HCT116 (cell line): Measurements from ENCODE around the gene NRROS.

Experiments used
- CTCF ChIP-seq, 3 experiments: fragments of 200-600 bp in 1 of 3; sonication (generic) in 1 of 3; IDR thresholded peaks in 2 of 3; conservative IDR thresholded peaks in 1 of 3; 2 replicates each; pipeline ENCODE4 v1.5.1; 2012 to 2017; ENCODE audit warnings: low read depth in 2 of 3, low read length in 2 of 3, antibody characterized with exemption in 1 of 3, borderline replicate concordance in 1 of 3, control low read depth in 1 of 3, mild to moderate bottlenecking in 1 of 3, mixed read lengths in 1 of 3, mixed run types in 1 of 3, moderate library complexity in 1 of 3; ENCODE audit not compliant: insufficient read depth in 1 of 3
- EZH2 ChIP-seq: fragments of 200-600 bp; sonication (generic); IDR thresholded peaks from 2 replicates; pipeline ENCODE4 v1.6.1; 2017; ENCODE audit warnings: antibody characterized with exemption, mixed run types
- EZH2phosphoT487 ChIP-seq: fragments of 200-600 bp; IDR thresholded peaks from 2 replicates; pipeline ENCODE4 v1.6.1; 2018; ENCODE audit warnings: antibody characterized with exemption, borderline replicate concordance
- MAX ChIP-seq: IDR thresholded peaks from 2 replicates; pipeline ENCODE4 v1.6.1; 2012
- POLR2A ChIP-seq: IDR thresholded peaks from 2 replicates; pipeline ENCODE4 v1.7.0; 2011; ENCODE audit warnings: borderline replicate concordance; ENCODE audit not compliant: insufficient read depth, insufficient read length; ENCODE audit errors: extremely low read depth
- POLR2AphosphoS5 ChIP-seq: IDR thresholded peaks from 2 replicates; pipeline ENCODE4 v1.6.1; 2011; ENCODE audit warnings: mild to moderate bottlenecking, low read depth, low read length, moderate library complexity
- RAD21 ChIP-seq: IDR thresholded peaks from 2 replicates; pipeline ENCODE4 v1.6.1; 2012; ENCODE audit warnings: low read depth, mild to moderate bottlenecking
- REST ChIP-seq: IDR thresholded peaks from 2 replicates; pipeline ENCODE4 v1.6.1; 2012; ENCODE audit warnings: low read depth
- TCF7L2 ChIP-seq: IDR thresholded peaks from 2 replicates; pipeline ENCODE4 v1.7.0; 2011; ENCODE audit warnings: borderline replicate concordance, inconsistent platforms; ENCODE audit not compliant: insufficient read depth, insufficient read length; ENCODE audit errors: extremely low read depth

- TF ChIP-seq EZH2 (no peak), CTCF (IDR thresholded peaks at IDR 0.05 in 2 of 3, conservative IDR thresholded peaks at IDR 0.05 in 1 of 3; ENCODE audit: borderline replicate concordance in 1 of 3, insufficient read depth in 1 of 3, low read depth in 2 of 3, low read length in 2 of 3) (no peak), POLR2A (no peak), TCF7L2 (no peak), POLR2AphosphoS5 (no peak), RAD21 (no peak), REST (no peak), EZH2phosphoT487 (no peak), MAX (no peak)
Observed at GRCh38 chr3:196673632-196674031, 34.1 kb downstream of the NRROS start.
